ENCODE measurements around the gene KRTAP4-6. TPM values are rescaled to one million over a fixed set of nuclear protein-coding genes. Genes with fewer than 3 reads are reported as not detected.
"Not testable (repeated sequence)": the region's sequence is repeated elsewhere in the genome, so short reads cannot be mapped to it uniquely, and the experiment has no call there.

KRTAP4-6 gene
- not detected for total RNA-seq
- polyA plus RNA-seq: not detected
- long read RNA-seq, donor 1: 0 reads
- long read RNA-seq, donor 2: 0 reads

DNA sequence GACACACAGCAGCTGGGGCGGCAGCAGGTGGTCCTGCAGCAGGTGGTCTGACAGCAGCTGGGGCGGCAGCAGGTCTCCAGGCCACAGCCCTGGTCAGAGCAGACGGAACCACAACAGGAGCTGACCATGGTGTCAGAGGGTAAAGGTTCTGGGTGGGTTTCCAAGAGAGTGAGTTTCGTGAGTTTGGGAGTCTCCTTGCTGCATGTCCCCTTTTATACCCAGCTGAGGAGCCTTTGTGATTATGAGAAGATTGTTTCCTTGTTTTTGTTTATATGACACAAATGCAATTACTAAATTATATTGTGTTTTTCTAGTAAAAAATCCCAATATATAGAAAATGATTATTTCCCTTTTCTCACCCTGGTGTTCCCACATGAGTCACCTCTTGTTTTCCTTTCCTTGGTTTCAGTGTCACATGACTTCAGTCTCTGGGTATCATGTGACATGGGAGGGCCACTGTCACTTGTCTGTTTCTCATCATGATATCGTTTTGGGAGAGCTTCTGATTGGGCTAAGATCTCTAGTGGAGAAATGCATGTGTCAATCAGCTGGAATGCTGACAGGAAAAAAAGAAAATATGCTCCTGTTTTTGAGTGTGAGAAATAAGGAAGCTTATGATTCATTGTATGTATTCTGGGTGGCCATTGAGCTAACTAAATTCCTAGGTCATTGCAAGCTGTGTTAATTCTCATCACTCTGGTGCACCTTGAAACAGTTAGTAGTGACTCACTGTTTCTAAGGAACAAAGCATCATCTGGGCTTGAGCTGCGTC is at the start of gene KRTAP4-6:
KRTAP4-6 (minus strand) TSS at position 185 of the 772 bp plus-strand sequence; CDS start at position 128, 57 bp downstream.
- Histone ChIP-seq H3K4me3 (no peak within 1 kb of the TSS), H3K27me3 (replicated peaks in 1 of 7) (peaks cover 0 to 7% (median 0%) of the 10 kb centered on the region in 7 donors), H3K4me1 (no peaks in the 10 kb centered on the region), H3K27ac (no peak within 1 kb of the TSS), H3K9me3 (peaks cover 0 to 49% (median 35%) of the 10 kb centered on the region in 8 donors), H3K36me3 (no peaks in the 10 kb centered on the region)
- TF ChIP-seq POLR2AphosphoS5 (IDR thresholded peaks at IDR 0.05) (no peak), CTCF (IDR thresholded peaks at IDR 0.05 in 8 of 11, conservative IDR thresholded peaks at IDR 0.05 in 3 of 11) (no peak), POLR2A (IDR thresholded peaks at IDR 0.05) (no peak)
- DNase-seq: no peak
- WGBS, 5 donors: 83 to 92% (median 86%) methylated on average over 6 of the region's 6 CpGs
- intact Hi-C loops (cut with DNase I; ENCODE audit: low total_unique reads): no loop called here

DNA sequence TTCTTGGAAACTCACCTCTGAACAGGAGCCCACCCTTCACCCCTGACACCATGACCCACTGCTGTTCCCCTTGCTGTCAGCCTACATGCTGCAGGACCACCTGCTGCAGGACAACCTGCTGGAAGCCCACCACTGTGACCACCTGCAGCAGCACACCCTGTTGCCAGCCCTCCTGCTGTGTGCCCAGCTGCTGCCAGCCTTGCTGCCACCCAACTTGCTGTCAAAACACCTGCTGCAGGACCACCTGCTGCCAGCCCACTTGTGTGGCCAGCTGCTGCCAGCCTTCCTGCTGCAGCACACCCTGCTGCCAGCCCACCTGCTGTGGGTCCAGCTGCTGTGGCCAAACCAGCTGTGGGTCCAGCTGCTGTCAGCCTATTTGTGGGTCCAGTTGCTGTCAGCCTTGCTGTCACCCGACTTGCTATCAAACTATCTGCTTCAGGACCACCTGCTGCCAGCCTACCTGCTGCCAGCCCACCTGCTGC is 49.5 kb upstream of the KRTAP4-6 start, which contains the start of gene KRTAP9-1:
KRTAP9-1 (plus strand) TSS at position 51 of the 482 bp plus-strand sequence; CDS start at position 51, 0 bp downstream.
- 79 to 92% (median 86%) methylated on average over 1 of the region's 1 CpG for WGBS, 5 donors
- H3K36me3 ChIP-seq; H3K4me3 ChIP-seq; H3K27ac ChIP-seq; DNase-seq; H3K4me1 ChIP-seq; intact Hi-C loops (cut with DNase I; ENCODE audit: low total_unique reads); H3K9me3 ChIP-seq: not testable (repeated sequence)
- H3K27me3 ChIP-seq (replicated peaks in 1 of 7): peaks cover 0 to 17% (median 0%) of the 10 kb centered on the region in 7 donors

- Histone ChIP-seq H3K27ac (no peak overlapping the region), H3K4me1 (no peaks in the 10 kb centered on the region), H3K9me3 (no peaks in the 10 kb centered on the region), H3K27me3 (replicated peaks in 1 of 7) (peaks cover 0 to 17% (median 0%) of the 10 kb centered on the region in 7 donors), H3K36me3 (no peaks in the 10 kb centered on the region), H3K4me3 (no peak overlapping the region)
- intact Hi-C loops (cut with DNase I; ENCODE audit: low total_unique reads): no loop called here
- 81 to 100% (median 95%) methylated on average over 2 of the region's 2 CpGs for WGBS, 5 donors
- no peak for DNase-seq
- TF ChIP-seq CTCF (IDR thresholded peaks at IDR 0.05 in 8 of 11, conservative IDR thresholded peaks at IDR 0.05 in 3 of 11) (no peak), POLR2AphosphoS5 (IDR thresholded peaks at IDR 0.05) (no peak), POLR2A (IDR thresholded peaks at IDR 0.05) (no peak)
These were observed 46.5 kb upstream of the KRTAP4-6 start for GRCh38 chr17:41186872-41187271.

GRCh38 chr17:41185001-41185400 is 44.7 kb upstream of the KRTAP4-6 start:
- Histone ChIP-seq H3K4me1 (no peaks in the 10 kb centered on the region), H3K36me3 (no peaks in the 10 kb centered on the region), H3K9me3 (no peaks in the 10 kb centered on the region), H3K4me3 (no peak overlapping the region), H3K27ac (no peak overlapping the region), H3K27me3 (replicated peaks in 1 of 7) (peaks cover 0 to 12% (median 0%) of the 10 kb centered on the region in 7 donors)
- WGBS, 5 donors: 47 to 69% (median 52%) methylated on average over 1 of the region's 1 CpG
- no peak for DNase-seq
- TF ChIP-seq POLR2AphosphoS5 (IDR thresholded peaks at IDR 0.05): no peak
- no peak for TF ChIP-seq POLR2A (IDR thresholded peaks at IDR 0.05)
- no peak for TF ChIP-seq CTCF (IDR thresholded peaks at IDR 0.05 in 8 of 11, conservative IDR thresholded peaks at IDR 0.05 in 3 of 11)
- intact Hi-C loops (cut with DNase I; ENCODE audit: low total_unique reads): no loop called here
